ENCODE results near the gene TPD52L1. TPM values are rescaled to one million over a fixed set of nuclear protein-coding genes. Genes with fewer than 3 reads are reported as not detected.

The TPD52L1 gene
- total and polyA plus RNA-seq, 10 of the 15 experiments (the other 5 are each of a cell fraction or from before 2014, with no cell fraction given) = 0.03 to 2.6 (median 0.16) TPM; not detected in 3

GRCh38 chr6:125123468-125124048, 30.0 kb upstream of the TPD52L1 start:
- H3K4me1 ChIP-seq (ENCODE audit: control insufficient read depth, insufficient read depth, low read length) = no peaks in the 10 kb centered on the region
- H4K20me1 ChIP-seq (ENCODE audit: control insufficient read depth, insufficient read depth) = no peaks in the 10 kb centered on the region
- H3K9ac ChIP-seq (ENCODE audit: control insufficient read depth, insufficient read depth, low read length) = no peak overlapping the region
- H3K79me2 ChIP-seq (ENCODE audit: control insufficient read depth, insufficient read depth, low read length) = no peaks in the 10 kb centered on the region
- no peak overlapping the region for H3K4me3 ChIP-seq
- ChIA-PET POLR2A (no interaction called here), SMC1A (ENCODE audit: uncharacterized antibody, unreplicated experiment) (interaction anchor here (1.2 to 1.9 kb wide), 2 partner anchors 9 to 253 kb away, joined by 4 to 6 read pairs; no protein-coding TSS in a partner anchor), CTCF (interaction anchor here (0.9 to 5.7 kb wide), 2 partner anchors 9 to 253 kb away, joined by 3 to 26 read pairs; no protein-coding TSS in a partner anchor), RAD21 (ENCODE audit: unreplicated experiment) (no interaction called here)
- H3K36me3 ChIP-seq (ENCODE audit: control insufficient read depth in 2 of 2, insufficient read depth in 2 of 2, low read length in 1 of 2) = no peaks in the 10 kb centered on the region
- in situ Hi-C loops (cut with MboI) = no loop called here
- H3K4me2 ChIP-seq (ENCODE audit: control insufficient read depth, insufficient read depth) = no peak overlapping the region
- 62% methylated on average over 8 of the region's 8 CpGs for WGBS (ENCODE audit: insufficient coverage, insufficient replicate concordance, low lambda C conversion rate, missing lambda C conversion rate)
- no peaks in the 10 kb centered on the region for H3K9me3 ChIP-seq (replicated peaks; ENCODE audit: control insufficient read depth, insufficient read depth, low read length)
- no TSS peak for BruUV-seq (replicated peaks)
- H2AFZ ChIP-seq (ENCODE audit: control insufficient read depth, low read depth, low read length) = no peak overlapping the region
- DNase-seq (ENCODE audit: low read depth, low spot score) (no peak), FAIRE-seq (no peak), ATAC-seq (no peak)
- H3K27ac ChIP-seq (ENCODE audit: control insufficient read depth, insufficient read depth) = no peak overlapping the region
- TF ChIP-seq YBX1 (IDR thresholded peaks at IDR 0.05) (no peak), POLR2A (IDR thresholded peaks at IDR 0.05; ENCODE audit: low read depth, low read length) (no peak), KLF5 (IDR thresholded peaks at IDR 0.05; ENCODE audit: partially characterized antibody) (no peak)
- TF ChIP-seq, protein P1, sequence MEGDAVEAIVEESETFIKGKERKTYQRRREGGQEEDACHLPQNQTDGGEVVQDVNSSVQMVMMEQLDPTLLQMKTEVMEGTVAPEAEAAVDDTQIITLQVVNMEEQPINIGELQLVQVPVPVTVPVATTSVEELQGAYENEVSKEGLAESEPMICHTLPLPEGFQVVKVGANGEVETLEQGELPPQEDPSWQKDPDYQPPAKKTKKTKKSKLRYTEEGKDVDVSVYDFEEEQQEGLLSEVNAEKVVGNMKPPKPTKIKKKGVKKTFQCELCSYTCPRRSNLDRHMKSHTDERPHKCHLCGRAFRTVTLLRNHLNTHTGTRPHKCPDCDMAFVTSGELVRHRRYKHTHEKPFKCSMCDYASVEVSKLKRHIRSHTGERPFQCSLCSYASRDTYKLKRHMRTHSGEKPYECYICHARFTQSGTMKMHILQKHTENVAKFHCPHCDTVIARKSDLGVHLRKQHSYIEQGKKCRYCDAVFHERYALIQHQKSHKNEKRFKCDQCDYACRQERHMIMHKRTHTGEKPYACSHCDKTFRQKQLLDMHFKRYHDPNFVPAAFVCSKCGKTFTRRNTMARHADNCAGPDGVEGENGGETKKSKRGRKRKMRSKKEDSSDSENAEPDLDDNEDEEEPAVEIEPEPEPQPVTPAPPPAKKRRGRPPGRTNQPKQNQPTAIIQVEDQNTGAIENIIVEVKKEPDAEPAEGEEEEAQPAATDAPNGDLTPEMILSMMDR (IDR thresholded peaks at IDR 0.05 in 2 of 3, conservative IDR thresholded peaks at IDR 0.05 in 1 of 3; ENCODE audit: control insufficient read depth in 2 of 3, extremely low read depth in 1 of 3, insufficient read depth in 1 of 3, low read depth in 3 of 3, low read length in 3 of 3) = no peak
- TF ChIP-seq, protein P2, sequence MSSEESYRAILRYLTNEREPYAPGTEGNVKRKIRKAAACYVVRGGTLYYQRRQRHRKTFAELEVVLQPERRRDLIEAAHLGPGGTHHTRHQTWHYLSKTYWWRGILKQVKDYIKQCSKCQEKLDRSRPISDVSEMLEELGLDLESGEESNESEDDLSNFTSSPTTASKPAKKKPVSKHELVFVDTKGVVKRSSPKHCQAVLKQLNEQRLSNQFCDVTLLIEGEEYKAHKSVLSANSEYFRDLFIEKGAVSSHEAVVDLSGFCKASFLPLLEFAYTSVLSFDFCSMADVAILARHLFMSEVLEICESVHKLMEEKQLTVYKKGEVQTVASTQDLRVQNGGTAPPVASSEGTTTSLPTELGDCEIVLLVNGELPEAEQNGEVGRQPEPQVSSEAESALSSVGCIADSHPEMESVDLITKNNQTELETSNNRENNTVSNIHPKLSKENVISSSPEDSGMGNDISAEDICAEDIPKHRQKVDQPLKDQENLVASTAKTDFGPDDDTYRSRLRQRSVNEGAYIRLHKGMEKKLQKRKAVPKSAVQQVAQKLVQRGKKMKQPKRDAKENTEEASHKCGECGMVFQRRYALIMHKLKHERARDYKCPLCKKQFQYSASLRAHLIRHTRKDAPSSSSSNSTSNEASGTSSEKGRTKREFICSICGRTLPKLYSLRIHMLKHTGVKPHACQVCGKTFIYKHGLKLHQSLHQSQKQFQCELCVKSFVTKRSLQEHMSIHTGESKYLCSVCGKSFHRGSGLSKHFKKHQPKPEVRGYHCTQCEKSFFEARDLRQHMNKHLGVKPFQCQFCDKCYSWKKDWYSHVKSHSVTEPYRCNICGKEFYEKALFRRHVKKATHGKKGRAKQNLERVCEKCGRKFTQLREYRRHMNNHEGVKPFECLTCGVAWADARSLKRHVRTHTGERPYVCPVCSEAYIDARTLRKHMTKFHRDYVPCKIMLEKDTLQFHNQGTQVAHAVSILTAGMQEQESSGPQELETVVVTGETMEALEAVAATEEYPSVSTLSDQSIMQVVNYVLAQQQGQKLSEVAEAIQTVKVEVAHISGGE (CRISPR knock-in tag; IDR thresholded peaks at IDR 0.05) = no peak
- H3K27me3 ChIP-seq (replicated peaks in 1 of 2; ENCODE audit: control insufficient read depth in 2 of 2, insufficient read depth in 2 of 2, low read length in 1 of 2) = no peaks in the 10 kb centered on the region; a peak in 1 of 4 replicates
- intact Hi-C loops (cut with micrococcal nuclease; ENCODE audit: unreplicated experiment) = no loop called here

All from GM12878 (cell line).